HG02973 (cell line): ENCODE measurements around the gene EXOSC2.

Experiments
- ATAC-seq: cut with Tn5 transposase; IDR thresholded peaks from one replicate; pipeline ENCODE4 v1.9.1; 2021; ENCODE audit warnings: moderate library complexity; ENCODE audit not compliant: unreplicated experiment

The EXOSC2 gene

GRCh38 chr9:130693426-130694191, at the start of gene EXOSC2:
TSS of gene EXOSC2 (plus strand) at chr9:130693780. CDS start at chr9:130693792, 12 bp downstream.
- ATAC-seq: peak; percentile 87

- ATAC-seq: no peak
Observed at GRCh38 chr9:130651221-130651620, 42.4 kb upstream of the EXOSC2 start.

- ATAC-seq: no peak
Observed at GRCh38 chr9:130651752-130652151, 41.8 kb upstream of the EXOSC2 start.

GRCh38 chr9:130654879-130655278, 38.7 kb upstream of the EXOSC2 start:
- no peak for ATAC-seq

- no peak for ATAC-seq
Observed at GRCh38 chr9:130658893-130659698, 34.5 kb upstream of the EXOSC2 start.

GRCh38 chr9:130659699-130660248, 33.8 kb upstream of the EXOSC2 start:
- ATAC-seq: no peak

GRCh38 chr9:130660326-130660682, 33.3 kb upstream of the EXOSC2 start:
- ATAC-seq: no peak

GRCh38 chr9:130660683-130661450, 32.7 kb upstream of the EXOSC2 start:
- no peak for ATAC-seq

- no peak for ATAC-seq
Observed at GRCh38 chr9:130661451-130662098, 32.0 kb upstream of the EXOSC2 start.

- ATAC-seq: no peak
Observed at GRCh38 chr9:130662099-130662969, 31.2 kb upstream of the EXOSC2 start.

- no peak for ATAC-seq
Observed at GRCh38 chr9:130662970-130663257, 30.7 kb upstream of the EXOSC2 start.

- ATAC-seq: no peak
Observed at GRCh38 chr9:130663258-130663976, 30.2 kb upstream of the EXOSC2 start.

GRCh38 chr9:130663977-130664250, 29.7 kb upstream of the EXOSC2 start:
- no peak for ATAC-seq

GRCh38 chr9:130664251-130665028, 29.1 kb upstream of the EXOSC2 start, which contains the start of gene PRDM12:
TSS of gene PRDM12 (plus strand) at chr9:130664594. CDS start at chr9:130664654, 60 bp downstream.
- no peak for ATAC-seq

GRCh38 chr9:130665029-130665430, 28.6 kb upstream of the EXOSC2 start:
- ATAC-seq: no peak

- ATAC-seq: no peak
Observed at GRCh38 chr9:130665431-130666392, 27.9 kb upstream of the EXOSC2 start.

GRCh38 chr9:130666393-130667119, 27.0 kb upstream of the EXOSC2 start:
- no peak for ATAC-seq
